KG1 (cell line): ENCODE results near the gene GULP1.
"Not testable (repeated sequence)": the region's sequence is repeated elsewhere in the genome, so short reads cannot be mapped to it uniquely, and the experiment has no call there.

Experiments
- DNase-seq: peaks from one replicate; lab custom pipeline; 2025; lab: John Stamatoyannopoulos, UW

Gene GULP1

DNA sequence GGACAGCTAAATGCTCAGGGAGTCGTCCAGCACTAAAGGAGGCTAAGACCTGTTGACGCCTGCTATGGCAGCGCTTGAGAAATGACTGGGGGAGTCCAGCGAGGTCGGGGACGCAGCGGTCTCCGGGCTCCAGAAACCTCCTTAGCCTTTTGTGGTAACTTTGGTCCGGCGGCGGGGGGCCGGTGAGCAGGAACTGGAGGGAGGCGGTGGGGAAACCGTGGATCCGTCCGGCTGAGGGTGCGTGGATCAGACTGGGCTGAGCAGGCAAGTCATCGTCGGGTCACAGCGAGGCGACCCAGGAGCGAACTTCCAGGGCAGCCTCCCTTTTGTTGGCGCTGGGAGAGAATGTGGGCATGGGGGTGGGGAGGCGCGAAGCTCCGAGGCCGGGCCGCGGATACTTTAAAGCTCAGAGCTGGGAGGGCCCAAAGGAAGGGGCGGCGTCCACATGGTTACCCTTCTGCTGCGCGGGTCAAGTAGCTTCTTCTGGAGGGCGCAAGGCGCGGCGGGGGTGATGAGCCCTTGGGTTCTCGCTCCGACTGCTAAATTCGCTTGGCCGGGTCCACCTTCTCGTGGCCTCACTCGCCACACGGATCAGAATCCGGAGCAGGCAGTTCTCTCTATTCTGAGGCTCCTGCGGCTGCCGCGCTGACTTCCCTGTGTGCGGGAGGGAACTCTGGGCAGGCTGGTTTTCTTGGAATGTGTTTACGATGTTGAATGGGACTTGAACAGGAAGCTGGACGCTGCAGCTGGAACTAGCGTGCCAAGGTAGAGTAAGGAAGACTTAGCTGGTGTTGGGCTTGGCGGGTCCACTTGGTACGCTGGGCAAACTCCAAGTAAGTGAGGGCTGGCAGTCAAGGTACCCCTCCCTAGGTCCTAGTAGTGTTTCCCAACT, 920 bp downstream of the GULP1 start:
- no peak for DNase-seq

DNA sequence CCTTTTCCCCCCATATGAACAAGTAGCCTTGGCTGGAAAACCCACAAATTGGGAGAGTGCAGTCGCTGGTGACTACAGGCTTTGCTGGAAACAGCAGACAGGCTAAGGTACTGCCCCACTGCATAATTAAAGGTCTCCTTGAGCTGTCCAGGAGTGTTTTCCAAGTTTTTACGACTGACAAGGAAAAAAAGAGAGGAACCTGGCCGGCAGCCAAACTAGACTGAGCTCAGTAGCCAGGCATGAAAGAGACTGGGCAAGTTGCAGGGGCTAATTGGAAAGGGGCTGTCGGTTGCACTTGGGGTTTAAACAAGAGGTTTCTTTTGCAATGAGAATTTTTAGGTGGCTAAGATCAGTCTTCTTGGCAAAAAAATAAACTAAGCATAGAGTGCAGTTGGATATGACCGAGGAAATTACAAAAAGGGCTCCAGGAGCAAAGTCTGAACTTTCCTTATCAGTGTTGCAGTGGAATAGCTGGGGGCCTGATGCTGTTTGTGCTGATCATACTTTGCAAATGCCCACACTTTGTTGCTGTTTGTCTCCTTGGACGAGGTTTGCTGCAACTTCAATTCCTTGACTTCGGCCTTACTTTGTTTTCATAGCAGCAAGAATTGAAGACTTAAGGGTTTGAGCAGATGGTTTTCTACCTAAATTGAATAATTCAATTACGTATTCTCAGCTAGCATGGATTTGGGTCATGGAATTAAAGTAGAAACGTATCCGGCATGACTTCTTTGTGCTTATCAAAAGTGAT, 2.1 kb downstream of the GULP1 start:
- DNase-seq: no peak

DNA sequence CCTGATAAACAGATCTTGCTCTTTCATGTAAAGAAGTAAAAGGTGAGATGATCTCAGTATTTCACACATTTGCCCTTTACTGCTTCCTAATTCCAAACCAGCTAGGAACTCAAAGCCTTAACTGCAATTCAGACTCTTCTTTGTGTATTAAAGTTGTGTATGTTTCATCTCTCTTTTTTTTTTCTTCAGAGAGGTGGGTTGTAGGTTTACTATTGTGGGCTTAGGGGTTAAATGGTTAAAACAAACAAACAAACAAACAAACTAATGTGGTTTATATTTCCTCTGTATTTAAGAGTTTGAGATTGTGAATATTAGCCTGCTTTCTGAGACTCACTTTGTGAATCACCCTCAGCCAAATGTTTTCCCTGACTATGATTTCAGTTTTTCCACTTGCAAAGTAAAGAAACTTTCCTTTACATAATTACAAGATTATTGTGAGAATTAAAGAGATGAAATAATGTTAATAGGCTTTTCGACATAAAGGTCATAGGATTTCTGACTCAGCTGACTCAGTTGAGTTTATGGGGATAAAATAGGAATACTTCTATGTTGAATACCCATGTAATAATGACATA, 2.8 kb downstream of the GULP1 start:
- no peak for DNase-seq

DNA sequence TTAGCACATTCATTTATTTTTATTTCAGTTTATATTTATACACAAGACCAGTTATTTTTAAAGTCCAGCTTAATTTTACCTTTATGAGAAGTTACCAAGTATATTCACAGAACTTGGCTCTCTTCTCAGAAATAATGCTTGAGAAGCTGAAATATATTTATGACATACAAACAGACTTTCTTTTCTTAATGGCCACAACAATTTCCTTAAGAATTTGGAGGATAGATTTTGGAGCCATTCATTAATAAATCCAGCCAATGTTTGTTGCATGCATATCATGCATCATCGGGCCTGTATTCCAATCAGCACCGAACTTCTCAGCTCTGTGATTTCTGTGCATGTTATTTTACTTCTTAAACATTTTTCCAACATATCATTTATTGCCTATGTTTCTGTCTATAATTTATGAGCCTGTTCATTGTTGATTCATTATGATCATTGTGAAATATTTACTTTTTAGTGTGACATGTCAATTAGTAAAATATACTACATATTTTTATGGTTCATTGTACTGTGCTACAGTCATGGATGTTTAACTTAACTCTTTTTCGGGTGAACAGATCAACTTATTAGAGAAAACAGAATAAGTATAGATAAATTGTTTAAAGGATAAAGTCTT, 3.5 kb downstream of the GULP1 start:
- no peak for DNase-seq

DNA sequence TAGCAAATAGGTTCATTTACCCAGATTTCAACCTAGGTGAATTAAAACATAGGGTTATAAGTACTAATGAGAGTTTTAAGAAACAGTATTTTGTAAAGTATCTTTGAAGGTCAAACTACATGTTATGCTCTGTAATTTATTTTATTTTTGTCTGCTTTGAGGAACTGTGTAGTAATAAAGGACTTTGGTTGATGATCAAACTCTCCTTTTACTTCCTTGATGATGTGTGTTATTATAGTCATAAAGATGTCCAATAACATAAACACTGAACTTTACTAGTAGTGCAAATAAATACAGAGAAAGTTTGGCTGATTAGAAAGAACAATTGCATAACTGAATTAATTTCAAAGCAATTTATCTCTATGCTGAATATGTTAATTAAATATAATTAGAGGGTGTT, 6.3 kb downstream of the GULP1 start:
- DNase-seq: no peak

GRCh38 chr2:188298937-188299371, 7.3 kb downstream of the GULP1 start:
- not testable (repeated sequence) for DNase-seq

DNA sequence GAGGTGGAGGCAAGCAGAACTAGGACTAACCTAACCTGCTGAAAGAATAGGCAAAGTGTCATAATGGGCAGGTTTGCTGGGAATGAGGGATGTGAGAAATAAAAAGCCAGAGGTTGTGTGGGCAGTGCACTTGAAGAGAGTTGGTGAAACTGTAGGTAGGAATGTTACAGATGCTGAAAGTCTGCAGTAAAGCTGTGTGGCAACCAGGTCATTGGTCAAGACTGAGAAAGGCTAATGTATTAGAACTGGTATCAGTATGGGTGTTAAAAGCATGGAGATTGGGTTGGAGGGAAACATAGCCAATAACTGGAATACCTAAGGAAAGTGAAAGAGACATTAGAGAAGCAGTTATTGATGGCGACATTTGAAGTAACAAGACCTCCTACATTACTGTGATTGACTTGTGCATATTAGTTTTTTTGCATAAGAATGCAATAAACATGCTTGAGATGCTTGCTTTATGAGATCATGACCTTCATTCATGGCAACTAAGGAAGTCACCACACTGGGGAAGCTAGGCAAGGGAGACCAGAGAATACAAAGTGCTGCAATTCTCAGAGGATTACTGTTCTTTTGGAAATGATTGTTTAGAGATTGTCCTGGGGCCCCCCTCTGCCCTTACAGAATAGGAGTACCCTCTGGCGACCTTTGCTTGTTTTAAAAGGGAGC, 11.8 kb downstream of the GULP1 start:
- no peak for DNase-seq

- no peak for DNase-seq
These were observed 13.6 kb downstream of the GULP1 start for GRCh38 chr2:188305271-188305670.

- no peak for DNase-seq
These were observed 14.6 kb downstream of the GULP1 start for GRCh38 chr2:188306271-188306670.

DNA sequence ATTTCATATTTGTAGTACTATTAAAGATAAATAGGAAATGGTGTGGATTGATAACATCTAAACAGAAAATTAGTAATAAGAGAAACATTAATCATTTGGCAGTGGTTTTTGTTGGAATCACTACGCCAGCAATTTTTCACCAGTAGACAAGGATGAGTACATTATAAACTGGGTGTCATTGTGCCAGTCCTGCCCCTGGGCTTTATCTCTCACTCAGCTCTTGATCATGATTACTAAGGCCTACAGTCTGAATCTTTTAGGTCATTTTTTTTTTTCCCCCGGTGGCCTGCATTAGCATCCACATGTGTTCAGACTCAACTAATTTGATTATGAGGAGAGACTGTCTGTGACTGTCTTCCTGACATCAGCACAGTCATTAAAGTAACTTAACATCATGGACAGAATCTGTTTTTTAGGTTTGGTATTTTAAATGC, 16.2 kb downstream of the GULP1 start:
- DNase-seq: no peak

DNA sequence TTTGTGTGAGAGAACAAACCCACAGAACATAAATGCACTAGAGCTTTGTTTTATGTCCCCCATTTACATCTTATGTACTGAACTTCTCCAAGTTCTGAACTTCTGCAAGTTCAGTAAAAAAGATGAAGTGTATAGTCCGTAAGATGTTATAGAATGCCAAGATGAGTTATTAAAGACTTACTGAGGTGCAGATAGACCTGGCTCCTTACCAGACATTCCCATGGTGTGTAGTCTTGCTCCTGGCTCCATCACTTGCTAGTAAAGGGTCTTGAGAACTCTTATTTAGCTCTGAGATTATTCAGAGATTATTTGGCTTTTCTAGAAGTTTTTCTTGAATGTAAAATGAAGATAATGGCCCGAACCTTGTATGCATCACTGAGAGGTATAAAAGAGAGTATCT, 16.8 kb downstream of the GULP1 start:
- DNase-seq: no peak

DNA sequence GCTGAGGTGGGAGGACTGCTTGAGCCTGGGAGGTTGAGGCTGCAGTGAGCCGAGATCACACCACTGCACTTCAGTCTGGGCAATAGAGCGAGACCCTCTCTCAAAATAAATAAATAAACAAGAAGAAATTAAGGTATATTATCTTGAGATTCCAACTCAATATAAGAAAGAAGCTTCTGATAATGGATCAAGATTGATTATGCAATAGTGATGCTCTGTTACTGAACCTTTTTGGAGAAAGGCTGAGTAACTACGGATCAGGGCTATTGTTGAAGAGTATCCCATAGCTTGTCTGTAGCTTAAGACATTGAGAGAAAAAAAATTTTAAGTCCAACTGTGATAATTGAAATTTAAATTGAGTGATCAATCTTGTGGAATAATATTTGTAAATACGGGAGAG, 17.7 kb downstream of the GULP1 start:
- no peak for DNase-seq

- DNase-seq: no peak
These were observed 22.8 kb downstream of the GULP1 start for GRCh38 chr2:188314314-188315054.

DNA sequence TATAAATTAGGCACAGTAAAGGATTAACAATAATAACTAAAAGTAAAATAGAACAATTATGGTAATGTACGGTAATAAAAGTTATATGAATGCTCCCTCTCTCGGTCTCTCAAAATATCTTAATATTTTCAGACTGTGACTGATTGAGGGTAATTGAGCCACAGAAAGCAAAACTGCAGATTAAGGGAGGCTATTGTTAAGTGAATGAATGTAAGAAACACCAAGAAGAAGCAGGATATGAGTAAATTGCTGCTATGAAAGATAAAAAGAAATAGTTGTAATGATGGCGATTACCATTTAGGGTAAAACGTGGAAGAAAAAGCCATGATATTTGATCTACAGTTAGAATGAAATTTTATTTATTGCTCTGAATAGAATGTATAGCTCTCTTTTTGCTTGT, 24.1 kb downstream of the GULP1 start:
- DNase-seq: no peak

DNA sequence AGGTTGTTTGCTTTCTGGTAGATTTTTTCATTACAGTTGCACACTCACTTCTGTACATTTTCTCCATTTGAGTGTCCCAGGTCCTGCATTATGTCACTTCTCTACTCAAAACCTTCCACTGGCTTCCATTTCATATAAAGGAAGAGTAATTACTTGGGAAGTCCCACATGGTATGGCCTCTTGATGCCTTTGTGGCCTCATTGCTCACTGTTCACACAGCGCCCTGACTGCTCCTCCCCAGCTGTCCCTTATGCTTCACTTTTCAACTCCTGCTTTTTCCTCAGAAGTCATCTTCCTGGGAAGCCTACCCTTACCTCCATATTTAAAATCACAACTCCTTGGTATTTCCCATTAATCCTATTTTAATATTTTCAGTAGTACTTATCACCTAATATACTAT, 24.7 kb downstream of the GULP1 start:
- DNase-seq: no peak

DNA sequence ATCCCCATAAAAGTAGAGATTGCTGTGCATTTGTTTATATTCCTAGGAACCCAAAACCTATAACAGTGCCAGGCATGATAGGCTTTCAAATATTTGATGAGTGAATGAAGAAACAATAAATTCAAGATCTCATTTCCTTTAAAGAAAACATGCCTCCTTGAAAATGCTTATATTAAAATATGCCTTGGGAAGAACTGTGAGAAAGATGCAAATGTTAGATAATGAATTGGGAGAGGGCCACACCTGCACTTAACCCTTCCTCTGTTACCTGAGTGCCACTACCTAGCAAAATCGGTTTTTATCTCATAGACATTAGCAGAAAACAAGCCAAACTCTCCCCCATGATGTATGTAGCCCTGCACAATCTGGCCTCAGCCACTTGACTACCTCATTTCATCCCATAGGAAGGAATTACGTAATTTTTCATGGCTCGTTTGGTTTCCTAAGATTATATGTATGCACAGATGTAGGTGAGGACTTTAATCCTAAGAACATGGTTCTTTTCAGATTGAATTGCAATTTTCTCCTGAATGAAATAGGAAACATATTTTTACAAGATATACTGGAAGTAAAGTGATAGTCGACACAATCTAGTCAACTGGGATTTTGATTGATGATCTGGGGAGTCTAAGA, 25.2 kb downstream of the GULP1 start:
- DNase-seq: no peak

GRCh38 chr2:188318161-188318749, 26.6 kb downstream of the GULP1 start:
- no peak for DNase-seq

GRCh38 chr2:188319838-188320237, 28.2 kb downstream of the GULP1 start:
- no peak for DNase-seq

DNA sequence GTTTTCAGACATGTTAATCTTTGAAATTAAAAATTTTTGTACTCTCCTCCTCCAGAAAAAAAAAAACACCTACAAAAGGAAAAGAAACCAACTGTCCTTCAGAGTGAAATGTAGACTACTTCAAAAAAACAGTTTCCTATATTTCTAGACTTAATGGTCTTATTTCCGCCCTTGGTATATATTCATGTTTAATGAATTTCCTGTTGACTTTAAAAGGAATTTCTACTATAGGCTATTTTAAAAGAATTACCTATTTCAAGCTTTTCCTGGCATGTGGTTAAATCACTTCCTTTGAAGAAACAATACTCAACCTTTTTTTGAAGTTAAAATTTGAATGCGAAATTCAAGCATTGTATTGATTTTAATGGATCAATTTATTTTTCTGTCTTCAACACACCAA, 29.2 kb downstream of the GULP1 start:
- DNase-seq: no peak
